ENCODE data around the gene GBP3.
"Not testable (repeated sequence)": the region's sequence is repeated elsewhere in the genome, so short reads cannot be mapped to it uniquely, and the experiment has no call there.

The GBP3 gene, protein sequence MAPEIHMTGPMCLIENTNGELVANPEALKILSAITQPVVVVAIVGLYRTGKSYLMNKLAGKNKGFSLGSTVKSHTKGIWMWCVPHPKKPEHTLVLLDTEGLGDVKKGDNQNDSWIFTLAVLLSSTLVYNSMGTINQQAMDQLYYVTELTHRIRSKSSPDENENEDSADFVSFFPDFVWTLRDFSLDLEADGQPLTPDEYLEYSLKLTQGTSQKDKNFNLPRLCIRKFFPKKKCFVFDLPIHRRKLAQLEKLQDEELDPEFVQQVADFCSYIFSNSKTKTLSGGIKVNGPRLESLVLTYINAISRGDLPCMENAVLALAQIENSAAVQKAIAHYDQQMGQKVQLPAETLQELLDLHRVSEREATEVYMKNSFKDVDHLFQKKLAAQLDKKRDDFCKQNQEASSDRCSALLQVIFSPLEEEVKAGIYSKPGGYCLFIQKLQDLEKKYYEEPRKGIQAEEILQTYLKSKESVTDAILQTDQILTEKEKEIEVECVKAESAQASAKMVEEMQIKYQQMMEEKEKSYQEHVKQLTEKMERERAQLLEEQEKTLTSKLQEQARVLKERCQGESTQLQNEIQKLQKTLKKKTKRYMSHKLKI

GRCh38 chr1:89022167-89022959 is at the start of gene GBP3:
Gene GBP3 (minus strand): TSS chr1:89022866. CDS start chr1:89020721, 2,145 bp downstream.
- DNase-seq (ENCODE audit: low read depth in 2 of 2), result no peak

DNA sequence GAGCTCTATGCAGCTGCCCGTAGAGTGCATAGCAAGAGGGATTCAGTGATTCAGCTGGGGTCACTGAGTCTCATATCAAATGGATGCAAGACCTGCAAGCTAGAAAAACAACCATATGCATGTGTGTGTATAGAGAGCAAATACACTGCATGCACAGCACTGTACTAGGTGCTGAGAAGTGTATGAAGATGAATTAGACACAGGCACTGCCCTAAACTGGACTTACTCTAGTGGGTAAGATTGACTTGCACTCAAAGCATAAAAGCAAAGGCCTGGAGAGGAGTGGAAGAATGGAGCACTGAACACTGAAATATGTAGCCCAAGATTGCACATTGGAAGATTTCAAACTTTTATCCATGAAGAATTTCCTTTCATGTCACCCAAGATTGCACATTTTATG is 47.8 kb upstream of the GBP3 start:
- no peak for DNase-seq (ENCODE audit: low read depth in 2 of 2)

GRCh38 chr1:89069951-89070350 is 47.3 kb upstream of the GBP3 start:
- DNase-seq (ENCODE audit: low read depth in 2 of 2), result no peak

DNA sequence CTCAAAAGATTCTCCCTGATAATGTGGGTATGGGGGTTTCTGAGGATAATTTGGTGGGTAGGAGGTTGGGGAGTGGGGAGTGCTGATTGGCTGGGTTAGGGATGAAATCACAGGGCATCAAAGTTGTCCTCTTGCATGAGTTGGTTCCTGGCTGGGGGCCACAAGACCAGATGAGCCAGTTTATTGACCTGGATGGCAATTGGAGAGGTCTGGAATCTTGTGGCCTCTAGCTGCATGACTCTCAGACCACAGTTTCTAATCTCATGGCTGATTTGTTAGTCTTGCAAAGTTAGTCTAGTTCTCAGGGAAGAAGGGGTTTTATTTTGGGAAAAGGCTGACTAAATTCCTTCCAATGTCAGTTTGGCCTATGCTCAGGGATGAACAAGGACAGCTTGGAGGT is 45.6 kb upstream of the GBP3 start:
- no peak for DNase-seq (ENCODE audit: low read depth in 2 of 2)

- DNase-seq (ENCODE audit: low read depth in 2 of 2), result no peak
These were observed 42.6 kb upstream of the GBP3 start, which contains the start of gene GBP1 for GRCh38 chr1:89065079-89065868. Gene GBP1 (minus strand): TSS chr1:89065208. CDS start chr1:89063234, 1,974 bp downstream.

- DNase-seq (ENCODE audit: low read depth in 2 of 2), result no peak
These were observed 42.0 kb upstream of the GBP3 start for GRCh38 chr1:89064632-89065031.

DNA sequence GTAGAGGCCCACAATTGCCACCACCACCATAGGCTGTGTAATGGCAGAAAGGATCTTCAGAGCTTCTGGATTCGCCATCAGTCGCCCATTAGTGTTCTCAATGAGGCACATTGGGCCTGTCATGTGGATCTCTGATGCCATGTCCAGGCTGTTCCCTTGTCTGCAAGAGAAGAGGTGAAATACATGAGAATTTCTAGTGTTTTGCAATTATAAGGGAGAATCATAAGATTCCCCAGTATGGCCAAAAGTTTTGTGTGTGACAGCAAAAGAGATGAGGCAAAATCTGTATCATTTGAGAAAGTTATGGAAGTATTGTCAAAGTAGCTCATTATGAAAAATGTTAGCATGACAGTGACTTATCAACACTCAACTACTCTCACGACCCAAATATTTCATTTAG is 40.4 kb upstream of the GBP3 start:
- DNase-seq (ENCODE audit: low read depth in 2 of 2), result no peak

DNA sequence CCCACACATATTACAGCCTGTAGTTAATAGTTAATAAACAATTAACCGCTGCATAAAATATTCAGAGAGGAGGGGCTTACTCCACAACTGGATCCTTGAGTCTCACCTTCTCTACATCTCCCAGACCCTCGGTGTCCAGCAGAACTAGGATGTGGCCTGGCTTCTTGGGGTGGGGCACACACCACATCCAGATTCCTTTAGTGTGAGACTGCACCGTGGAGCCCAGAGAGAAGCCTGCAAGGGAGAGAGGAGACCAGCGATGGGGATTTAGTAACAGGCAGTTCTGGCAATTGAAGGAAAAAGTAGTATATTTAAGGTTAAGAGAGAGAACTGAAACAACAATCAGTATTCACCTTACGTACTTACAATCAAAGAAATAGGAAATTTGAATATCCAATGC is 37.4 kb upstream of the GBP3 start:
- no peak for DNase-seq (ENCODE audit: low read depth in 2 of 2)

GRCh38 chr1:89051955-89052312 is 29.3 kb upstream of the GBP3 start:
- no peak for DNase-seq (ENCODE audit: low read depth in 2 of 2)

GRCh38 chr1:89051300-89051954 is 28.8 kb upstream of the GBP3 start:
- no peak for DNase-seq (ENCODE audit: low read depth in 2 of 2)

DNA sequence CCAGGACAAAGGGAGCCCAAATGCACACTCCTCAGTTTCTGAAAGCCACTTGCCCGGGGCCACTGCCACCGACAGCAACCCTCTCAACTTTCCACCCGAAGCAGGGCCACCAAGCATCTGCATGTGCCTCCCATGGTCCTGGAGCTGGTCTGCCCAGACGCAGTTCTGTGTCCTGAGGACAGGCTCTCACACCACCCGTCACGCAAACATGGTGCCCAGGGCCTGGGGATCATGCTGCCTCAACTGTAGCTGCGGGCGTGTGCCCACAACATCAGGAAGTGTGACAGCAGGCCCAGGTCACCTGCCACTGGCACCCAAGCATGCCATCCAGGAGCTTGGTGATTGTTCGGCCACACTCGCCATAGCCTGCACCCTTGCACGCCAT is 28.0 kb upstream of the GBP3 start:
- no peak for DNase-seq (ENCODE audit: low read depth in 2 of 2)

DNA sequence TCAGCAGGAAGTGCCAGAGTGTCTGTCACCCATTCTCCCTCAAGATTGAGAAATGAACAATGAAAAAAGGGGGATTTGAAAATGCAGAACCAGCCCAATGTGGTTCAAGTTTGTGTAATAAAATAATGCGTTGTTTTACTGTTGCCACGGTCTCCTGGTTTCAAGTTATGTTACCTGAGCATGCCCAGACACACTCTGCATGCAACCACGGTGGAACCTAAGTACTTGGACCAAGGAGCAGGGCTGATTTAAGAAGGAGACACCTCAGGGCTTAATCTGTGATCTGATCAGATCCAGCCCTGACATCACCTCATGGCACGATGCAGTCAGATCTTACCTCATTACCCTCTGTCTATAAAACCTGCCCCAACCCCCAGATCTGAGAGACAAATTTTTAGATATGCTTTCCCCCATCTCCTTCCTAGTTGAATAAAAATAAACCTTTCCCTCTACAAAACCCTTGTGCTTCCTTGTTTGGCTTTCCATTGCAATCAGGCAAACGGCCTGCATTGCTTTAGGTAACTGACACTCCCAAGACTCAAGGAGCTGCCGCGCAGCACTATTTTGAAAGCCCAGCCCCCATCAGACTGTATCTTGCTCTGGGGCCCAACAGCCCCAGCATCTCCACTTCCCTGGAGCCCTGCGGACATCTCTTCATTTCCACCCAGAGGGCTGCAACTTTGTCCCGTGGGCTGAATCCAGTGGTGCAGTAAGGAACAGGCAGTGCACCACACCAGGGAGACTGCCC is 27.4 kb upstream of the GBP3 start:
- DNase-seq (ENCODE audit: low read depth in 2 of 2), result not testable (repeated sequence)

DNA sequence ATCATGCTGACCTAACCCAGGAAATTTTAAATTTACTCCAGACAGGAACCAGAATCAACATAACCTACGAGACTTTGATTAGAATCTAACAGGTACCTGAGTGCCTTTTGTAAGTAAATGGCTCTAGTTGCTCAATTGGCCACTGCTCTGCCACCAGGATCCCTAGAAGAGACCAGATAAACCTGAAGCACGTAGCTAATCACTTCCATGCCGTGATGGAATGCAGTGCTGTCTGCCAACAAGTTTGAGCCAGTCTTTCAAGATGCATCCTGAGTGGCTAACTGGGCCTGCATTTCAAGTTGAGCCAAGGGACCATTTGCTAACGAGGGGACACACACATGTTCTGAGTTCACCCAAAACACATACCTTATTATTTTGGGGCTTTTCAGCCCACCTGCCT is 26.5 kb upstream of the GBP3 start:
- not testable (repeated sequence) for DNase-seq (ENCODE audit: low read depth in 2 of 2)

- no peak for DNase-seq (ENCODE audit: low read depth in 2 of 2)
These were observed 25.1 kb upstream of the GBP3 start for GRCh38 chr1:89047734-89048133.

DNA sequence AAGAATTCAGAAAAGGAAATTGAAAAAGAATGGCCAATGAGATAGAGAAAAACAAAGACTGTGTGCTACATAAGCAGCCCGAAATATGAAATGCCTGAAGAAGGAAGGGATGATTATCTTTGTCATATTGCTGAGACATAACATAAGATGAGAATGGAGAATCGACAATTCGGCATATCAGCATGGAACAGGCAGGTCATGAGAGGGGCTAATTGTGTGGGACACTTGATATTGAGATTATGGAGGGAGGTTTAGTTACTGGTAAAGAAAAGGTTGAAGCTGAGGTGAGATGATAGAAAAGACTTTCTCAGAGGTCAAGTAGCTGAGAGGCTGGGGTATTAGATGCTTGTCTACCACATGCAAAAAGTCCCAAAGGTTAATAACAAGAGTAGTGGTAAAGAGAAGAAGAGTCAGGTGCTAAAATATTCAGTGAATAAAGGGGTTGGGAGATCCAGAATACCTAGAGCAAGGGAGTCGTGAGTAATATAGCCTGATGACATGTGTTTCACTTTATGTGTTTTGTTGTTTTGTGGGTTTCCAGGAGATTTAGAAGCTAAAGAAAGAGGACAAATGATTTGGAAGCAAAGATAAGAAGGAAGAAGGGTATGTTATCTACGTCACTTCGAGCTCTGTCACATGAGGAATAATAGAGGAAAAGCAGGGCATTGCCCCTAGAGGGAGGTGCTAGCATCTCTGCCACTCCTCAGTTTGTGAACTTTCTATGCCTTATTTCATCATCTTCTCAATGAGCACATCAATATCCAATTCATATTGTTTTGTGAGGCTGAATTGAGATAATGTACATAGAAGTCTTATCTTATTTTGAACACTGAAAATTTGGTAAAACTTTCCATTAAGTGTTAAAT is 23.9 kb upstream of the GBP3 start:
- peak in 1 of 2 donors; percentile 26 for DNase-seq (ENCODE audit: low read depth in 2 of 2)

DNA sequence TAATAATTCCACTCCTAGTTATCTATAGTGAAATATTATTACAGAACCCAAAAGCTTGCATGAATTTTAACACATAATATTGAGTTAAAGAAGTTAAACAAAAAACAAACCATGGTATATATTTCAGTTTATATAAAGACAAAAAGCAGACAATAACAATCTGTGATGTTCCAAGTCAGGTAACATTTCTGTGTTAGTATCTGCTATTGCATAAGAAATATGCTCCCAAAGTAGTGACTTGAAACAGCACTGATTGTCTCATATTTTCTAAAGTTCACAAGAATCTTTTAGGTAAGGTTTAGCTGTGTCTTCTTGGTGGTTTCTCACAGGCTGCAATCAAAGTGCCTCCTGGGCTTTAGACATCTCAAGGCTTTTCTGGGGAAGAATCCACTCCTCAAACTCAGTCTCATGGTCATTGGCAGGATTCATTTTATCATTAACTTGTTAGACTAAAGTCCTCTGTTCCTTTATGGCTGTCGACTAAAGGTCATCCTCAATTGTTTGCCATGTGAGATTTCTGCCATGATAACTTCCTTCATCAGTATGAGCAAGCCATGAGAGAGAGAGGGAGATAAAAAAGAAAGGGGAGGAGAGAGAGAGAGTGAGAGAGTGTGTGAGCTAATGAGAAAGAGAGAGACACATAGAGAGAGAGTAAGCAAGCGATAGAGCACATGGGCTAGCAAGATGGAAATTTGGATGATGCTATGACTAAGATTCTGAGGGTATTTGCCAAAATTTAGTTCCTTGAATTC is 22.5 kb upstream of the GBP3 start:
- DNase-seq (ENCODE audit: low read depth in 2 of 2), result no peak

DNA sequence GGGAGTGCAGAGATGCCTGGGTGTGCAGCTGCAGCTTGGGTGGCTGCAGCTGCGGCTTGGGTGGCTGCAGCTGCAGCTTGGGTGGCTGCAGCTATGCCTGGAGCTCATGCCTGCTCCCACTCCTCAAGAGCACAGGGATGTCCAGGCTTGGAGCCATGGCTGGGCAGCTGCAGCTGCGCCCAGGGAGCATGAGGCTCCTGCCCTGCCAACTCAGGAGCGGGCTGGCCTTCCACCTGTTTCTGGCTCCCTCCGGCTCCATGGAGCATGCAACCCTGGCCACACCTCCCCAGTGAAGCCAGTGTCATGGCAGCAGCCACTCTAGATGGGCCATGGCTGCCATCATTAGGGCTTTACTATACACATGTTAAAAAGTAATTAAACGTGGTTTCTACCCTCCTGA is 21.3 kb upstream of the GBP3 start:
- no peak for DNase-seq (ENCODE audit: low read depth in 2 of 2)

GRCh38 chr1:89042491-89042890 is 19.8 kb upstream of the GBP3 start:
- no peak for DNase-seq (ENCODE audit: low read depth in 2 of 2)

DNA sequence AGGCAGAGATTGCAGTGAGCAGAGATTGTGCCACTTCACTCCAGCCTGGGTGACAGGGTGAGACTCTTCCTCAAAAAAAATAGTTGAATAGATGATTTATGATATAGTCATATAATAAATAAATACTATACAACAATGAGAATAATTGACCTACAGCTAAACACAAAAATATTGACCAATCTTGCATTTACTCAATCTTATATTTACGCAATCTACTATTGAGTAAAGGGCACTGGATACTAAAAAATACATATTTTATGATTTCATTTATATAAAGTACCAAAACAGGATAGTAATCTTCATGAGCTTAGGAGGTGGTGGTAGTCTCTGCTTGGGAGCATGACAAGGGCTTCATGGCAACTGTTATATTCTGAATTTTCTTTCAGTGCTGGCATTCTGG is 19.1 kb upstream of the GBP3 start:
- DNase-seq (ENCODE audit: low read depth in 2 of 2), result no peak

Data from activated CD4-positive, alpha-beta T cell treated with anti-CD3 and anti-CD28 coated beads for 24 hours (primary cell).